HG03108 (cell line): Measurements from ENCODE around the gene RFC4.

Source experiments
- ATAC-seq: cut with Tn5 transposase; IDR thresholded peaks from one replicate; pipeline ENCODE4 v1.9.1; 2021; ENCODE audit warnings: moderate library complexity; ENCODE audit not compliant: unreplicated experiment

The RFC4 gene

DNA sequence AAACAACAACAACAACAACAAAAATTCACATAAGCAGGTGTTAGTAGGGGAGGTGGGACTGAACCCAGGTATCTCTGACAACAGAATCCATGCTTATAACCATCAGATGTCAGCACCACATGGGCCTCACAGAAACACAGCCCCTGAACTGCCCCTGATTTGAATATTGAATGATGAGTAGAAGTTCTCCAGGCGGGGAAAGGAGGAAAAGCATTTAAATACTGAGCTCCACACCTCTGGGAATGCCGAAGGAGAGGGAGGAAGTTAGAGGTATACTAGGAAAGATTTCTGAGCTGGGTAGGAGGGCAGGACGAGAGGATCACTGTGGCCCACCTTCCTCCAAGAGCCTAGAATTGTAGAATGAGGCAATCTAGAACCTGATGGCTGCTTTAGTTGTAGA is 54.8 kb downstream of the RFC4 start:
- no peak for ATAC-seq

DNA sequence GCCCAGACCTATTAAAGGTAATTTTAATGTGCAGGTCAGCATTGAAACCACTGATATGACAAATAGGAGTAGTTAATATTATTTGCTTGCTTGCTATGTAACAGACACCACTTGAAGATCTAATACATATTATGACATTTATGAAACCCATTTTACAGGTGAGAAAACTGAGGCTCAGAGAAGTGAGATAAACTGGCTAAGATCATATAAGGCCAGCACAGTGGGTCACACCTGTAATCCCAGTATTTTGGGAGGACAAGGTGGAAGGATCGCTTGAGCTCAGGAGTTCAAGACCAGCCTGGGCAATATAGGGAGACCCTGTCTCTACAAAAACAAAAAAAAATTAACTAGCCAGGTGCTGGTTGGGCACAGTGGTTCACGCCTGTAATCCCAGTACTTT is 56.0 kb downstream of the RFC4 start:
- no peak for ATAC-seq

DNA sequence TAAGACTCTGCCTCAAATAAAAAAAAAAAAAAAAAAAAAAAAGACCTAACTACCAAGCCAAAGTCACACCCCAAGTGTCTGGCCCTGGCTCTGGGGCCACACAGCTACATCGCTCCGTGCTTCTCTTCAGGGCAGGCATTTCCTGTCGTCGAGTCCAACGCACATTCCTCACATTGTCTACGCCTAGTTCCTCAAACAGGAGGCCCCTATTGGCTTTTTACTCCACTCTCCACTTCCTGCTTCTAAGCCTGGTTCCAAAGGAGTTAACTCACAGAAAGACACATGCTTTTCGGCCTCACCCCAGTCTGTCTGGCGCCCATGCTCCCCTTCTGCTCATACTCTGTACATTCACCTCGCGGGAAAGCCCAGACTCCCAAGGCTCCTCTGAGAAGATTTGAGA is 60.3 kb downstream of the RFC4 start:
- no peak for ATAC-seq

DNA sequence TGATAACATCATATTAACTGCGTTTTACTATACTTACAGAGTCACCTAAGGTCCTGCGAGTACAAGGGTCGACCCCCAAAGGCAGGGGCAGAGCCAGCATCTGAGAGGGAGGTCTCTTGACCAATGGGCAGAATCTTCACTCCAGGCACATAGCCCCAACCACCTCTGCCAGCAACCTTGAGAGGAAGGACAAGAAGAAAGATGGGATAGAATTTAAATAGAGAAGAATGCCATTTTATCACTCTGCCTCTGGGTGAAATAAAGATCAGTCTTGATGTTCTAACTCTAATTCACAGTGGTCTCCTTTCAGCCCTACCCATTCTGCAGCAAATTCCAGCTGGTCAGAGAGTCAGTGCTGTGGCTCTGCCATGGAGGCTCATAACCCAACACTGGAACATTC is 62.6 kb downstream of the RFC4 start:
- ATAC-seq = no peak

DNA sequence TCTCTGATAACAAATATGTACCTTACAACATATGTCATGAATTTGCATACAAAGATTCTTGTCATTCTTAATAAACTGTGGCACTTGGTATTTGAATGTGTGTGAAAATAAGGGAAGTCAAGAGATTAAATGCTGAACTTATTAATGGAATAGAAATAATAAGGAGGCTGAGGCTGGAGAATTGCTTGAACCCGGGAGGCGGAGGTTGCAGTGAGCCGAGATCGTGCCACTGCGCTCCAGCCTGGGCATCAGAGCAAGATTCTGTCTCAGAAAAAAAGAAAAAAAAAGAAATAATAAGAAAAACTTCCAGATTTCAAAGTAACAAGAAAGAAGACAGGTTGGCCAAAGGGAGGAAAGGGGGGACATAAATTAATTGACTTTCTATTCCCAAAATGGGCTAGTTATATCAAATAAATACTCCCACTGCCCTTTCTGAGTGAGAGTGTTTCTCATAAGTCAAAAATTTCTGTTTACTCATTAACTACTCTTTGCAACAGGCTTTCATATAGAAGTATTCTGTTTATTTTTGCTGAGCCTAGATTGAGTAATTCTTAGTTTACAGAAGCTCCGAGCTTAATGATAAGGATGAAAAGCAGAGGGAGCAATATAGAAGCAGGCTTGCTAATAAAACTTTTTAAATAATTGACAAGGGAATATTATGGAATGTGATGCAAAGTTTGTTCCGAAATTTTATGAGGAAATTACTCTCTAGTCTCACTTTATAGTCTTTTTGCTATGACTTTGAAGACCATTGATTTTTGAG is 63.5 kb downstream of the RFC4 start:
- ATAC-seq = no peak
